ENCODE measurements around the gene PCDHGC3. TPM values are rescaled to one million over a fixed set of nuclear protein-coding genes. Genes with fewer than 3 reads are reported as not detected.
A peak's percentile ranks its signal among the peaks of the same experiment; 100 is the strongest.

Gene PCDHGC3
- total and polyA plus RNA-seq, 4 donors, result 3.7 to 11.0 (median 6.2) TPM

GRCh38 chr5:141517312-141517711 is 41.5 kb downstream of the PCDHGC3 start:
- no peaks in the 10 kb centered on the region for H3K27me3 ChIP-seq (ENCODE audit: control insufficient read depth in 4 of 4, insufficient read depth in 4 of 4, low read length in 3 of 4)
- H3K27ac ChIP-seq (ENCODE audit: low read depth in 1 of 2, low read length in 2 of 2), result peak overlapping the region; percentile 4 to 20
- H3K9me3 ChIP-seq (ENCODE audit: control insufficient read depth in 4 of 4, low read length in 3 of 4), result no peaks in the 10 kb centered on the region
- H3K36me3 ChIP-seq (ENCODE audit: control insufficient read depth in 4 of 4, insufficient read depth in 3 of 4, low read depth in 1 of 4, low read length in 3 of 4), result peaks cover 17 to 52% (median 45%) of the 10 kb centered on the region in 4 donors
- no peak for DNase-seq (ENCODE audit: low spot score)
- TF ChIP-seq MAX (IDR thresholded peaks at IDR 0.05) (no peak), FOXA2 (IDR thresholded peaks at IDR 0.05) (no peak), HNF4A (conservative IDR thresholded peaks at IDR 0.05) (no peak), YY1 (IDR thresholded peaks at IDR 0.05) (no peak)
- no peak overlapping the region for H3K9ac ChIP-seq (ENCODE audit: low read depth in 1 of 2, low read length in 2 of 2)
- peaks cover 4 to 20% (median 7%) of the 10 kb centered on the region in 4 donors for H3K4me1 ChIP-seq (ENCODE audit: control insufficient read depth in 4 of 4, insufficient read depth in 4 of 4, low read length in 3 of 4)
- no peak overlapping the region for H3K4me3 ChIP-seq (ENCODE audit: low read depth in 1 of 3, low read length in 3 of 3)
- 89% methylated on average over 8 of the region's 8 CpGs for WGBS

- WGBS, result 85% methylated on average over 11 of the region's 11 CpGs
- Histone ChIP-seq H3K4me3 (ENCODE audit: low read depth in 1 of 3, low read length in 3 of 3) (no peak overlapping the region), H3K4me1 (ENCODE audit: control insufficient read depth in 4 of 4, insufficient read depth in 4 of 4, low read length in 3 of 4) (peaks cover 3 to 13% (median 6%) of the 10 kb centered on the region in 4 donors), H3K27ac (ENCODE audit: low read depth in 1 of 2, low read length in 2 of 2) (peak overlapping the region; percentile 4 to 20), H3K27me3 (ENCODE audit: control insufficient read depth in 4 of 4, insufficient read depth in 4 of 4, low read length in 3 of 4) (no peaks in the 10 kb centered on the region), H3K9me3 (ENCODE audit: control insufficient read depth in 4 of 4, low read length in 3 of 4) (no peaks in the 10 kb centered on the region), H3K9ac (ENCODE audit: low read depth in 1 of 2, low read length in 2 of 2) (no peak overlapping the region), H3K36me3 (ENCODE audit: control insufficient read depth in 4 of 4, insufficient read depth in 3 of 4, low read depth in 1 of 4, low read length in 3 of 4) (peaks cover 17 to 58% (median 51%) of the 10 kb centered on the region in 4 donors)
- TF ChIP-seq TAF1 (conservative IDR thresholded peaks at IDR 0.05), result no peak
- no peak for TF ChIP-seq ZBTB33 (IDR thresholded peaks at IDR 0.05)
- TF ChIP-seq RXRA (IDR thresholded peaks at IDR 0.05), result peak in 1 of 2 donors; percentile 32
- no peak for TF ChIP-seq GABPA (IDR thresholded peaks at IDR 0.05 in 1 of 2, conservative IDR thresholded peaks at IDR 0.05 in 1 of 2)
- TF ChIP-seq NR2F2 (IDR thresholded peaks at IDR 0.05), result peak; percentile 95
- TF ChIP-seq SP1 (IDR thresholded peaks at IDR 0.05), result peak; percentile 37
- no peak for TF ChIP-seq REST (IDR thresholded peaks at IDR 0.05)
- no peak for DNase-seq (ENCODE audit: low spot score)
Measured at GRCh38 chr5:141517880-141518617, 42.3 kb downstream of the PCDHGC3 start.

- 100% methylated on average over 1 of the region's 1 CpG for WGBS
- DNase-seq (ENCODE audit: low spot score), result no peak
- Histone ChIP-seq H3K9me3 (ENCODE audit: control insufficient read depth in 4 of 4, low read length in 3 of 4) (no peaks in the 10 kb centered on the region), H3K27ac (ENCODE audit: low read depth in 1 of 2, low read length in 2 of 2) (no peak overlapping the region), H3K27me3 (ENCODE audit: control insufficient read depth in 4 of 4, insufficient read depth in 4 of 4, low read length in 3 of 4) (no peaks in the 10 kb centered on the region), H3K9ac (ENCODE audit: low read depth in 1 of 2, low read length in 2 of 2) (no peak overlapping the region), H3K4me1 (ENCODE audit: control insufficient read depth in 4 of 4, insufficient read depth in 4 of 4, low read length in 3 of 4) (peaks cover 0 to 7% (median 2%) of the 10 kb centered on the region in 4 donors), H3K36me3 (ENCODE audit: control insufficient read depth in 4 of 4, insufficient read depth in 3 of 4, low read depth in 1 of 4, low read length in 3 of 4) (peaks cover 17 to 63% (median 55%) of the 10 kb centered on the region in 4 donors), H3K4me3 (ENCODE audit: low read depth in 1 of 3, low read length in 3 of 3) (no peak overlapping the region)
- no peak for TF ChIP-seq TAF1 (conservative IDR thresholded peaks at IDR 0.05)
- no peak for TF ChIP-seq REST (IDR thresholded peaks at IDR 0.05)
- no peak for TF ChIP-seq RAD21 (IDR thresholded peaks at IDR 0.05)
- TF ChIP-seq YY1 (IDR thresholded peaks at IDR 0.05), result no peak
- no peak for TF ChIP-seq MAX (IDR thresholded peaks at IDR 0.05)
- TF ChIP-seq ZBTB33 (IDR thresholded peaks at IDR 0.05), result no peak
- no peak for TF ChIP-seq FOXA1 (IDR thresholded peaks at IDR 0.05)
- no peak for TF ChIP-seq SP1 (IDR thresholded peaks at IDR 0.05)
- no peak for TF ChIP-seq EGR1 (IDR thresholded peaks at IDR 0.05; ENCODE audit: low read depth in 2 of 2)
- TF ChIP-seq RXRA (IDR thresholded peaks at IDR 0.05), result no peak
Measured at GRCh38 chr5:141518618-141519015, 42.9 kb downstream of the PCDHGC3 start.

Measured in liver (tissue), 9 donors.